HG03095 (cell line): ENCODE data around the gene ANGEL1.
A peak's percentile ranks its signal among the peaks of the same experiment; 100 is the strongest.

Source experiments
- ATAC-seq: cut with Tn5 transposase; IDR thresholded peaks from one replicate; pipeline ENCODE4 v1.9.1; 2021; ENCODE audit warnings: moderate library complexity; ENCODE audit not compliant: unreplicated experiment

The ANGEL1 gene

GRCh38 chr14:76767681-76768656 lies 44.7 kb downstream of the ANGEL1 start:
- peak; percentile 81 for ATAC-seq

GRCh38 chr14:76765461-76765931 lies 47.2 kb downstream of the ANGEL1 start:
- no peak for ATAC-seq

DNA sequence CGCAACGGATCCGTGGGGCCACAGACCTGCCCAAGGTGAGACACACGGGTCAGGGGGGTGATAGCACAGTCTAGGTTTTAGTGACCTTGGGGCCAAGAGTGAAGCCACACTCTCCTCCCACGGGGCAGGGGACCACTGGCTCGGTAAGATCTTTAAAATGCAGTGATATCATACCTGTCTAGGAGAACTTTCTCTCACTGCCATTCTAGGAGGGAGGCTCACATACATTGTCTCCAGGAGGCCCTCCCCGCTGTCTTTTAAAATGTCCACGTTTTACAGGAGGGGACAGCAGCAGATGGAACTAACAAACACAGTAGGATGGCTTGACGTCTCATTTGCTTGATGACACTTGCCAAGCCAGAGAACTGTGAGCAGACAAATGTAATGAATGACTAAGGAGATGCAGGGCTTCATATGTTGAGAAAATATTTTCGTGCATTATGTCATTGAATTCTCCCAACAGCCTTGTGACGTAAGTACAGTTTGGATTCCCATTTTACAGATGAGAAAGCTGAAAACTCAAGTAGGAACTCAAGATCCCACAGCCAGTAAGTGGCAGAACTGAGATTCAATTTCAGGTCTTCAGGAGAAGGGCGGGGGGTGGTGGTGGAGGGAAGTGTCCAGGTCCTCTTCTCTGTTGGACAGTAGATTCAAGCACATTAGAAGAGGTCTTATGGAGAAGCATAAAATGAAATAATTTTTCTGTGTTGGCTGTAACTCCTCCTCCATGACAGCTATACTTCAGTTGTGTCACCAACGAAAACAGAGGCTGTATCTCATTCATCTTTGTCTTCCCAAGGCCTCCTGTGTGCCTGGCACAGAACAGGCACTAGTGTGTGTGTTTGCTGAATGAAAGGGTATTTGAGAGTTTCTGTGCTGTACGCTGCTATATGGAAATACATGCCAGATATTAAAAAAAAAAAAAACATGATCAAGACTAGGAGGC lies 49.3 kb downstream of the ANGEL1 start:
- no peak for ATAC-seq

DNA sequence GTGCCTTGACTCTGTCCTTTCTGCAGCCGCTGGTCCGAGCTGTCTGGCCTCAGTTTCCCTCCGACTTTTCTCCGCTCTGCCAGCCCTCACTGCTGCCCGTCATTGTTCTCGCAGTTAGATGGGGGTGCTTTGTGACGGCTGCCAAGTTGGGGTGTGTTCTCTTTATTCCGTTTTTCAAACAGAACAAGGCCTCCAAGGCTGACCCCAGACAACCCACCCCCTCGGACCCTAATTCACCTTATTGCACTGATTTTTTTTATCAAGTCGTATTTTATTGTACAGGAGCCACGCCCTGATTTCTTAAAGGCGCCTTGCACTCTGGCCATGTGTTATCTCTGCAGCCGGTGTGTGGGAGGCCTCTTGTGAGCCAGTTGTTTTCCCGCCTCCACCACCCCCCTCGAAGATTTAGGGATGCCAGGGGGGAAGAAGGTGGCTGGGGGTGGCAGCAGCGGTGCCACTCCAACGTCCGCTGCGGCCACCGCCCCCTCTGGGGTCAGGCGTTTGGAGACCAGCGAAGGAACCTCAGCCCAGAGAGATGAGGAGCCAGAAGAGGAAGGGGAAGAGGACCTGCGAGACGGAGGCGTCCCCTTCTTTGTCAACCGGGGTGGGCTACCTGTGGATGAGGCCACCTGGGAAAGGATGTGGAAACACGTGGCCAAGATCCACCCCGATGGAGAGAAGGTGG lies 50.1 kb downstream of the ANGEL1 start:
- no peak for ATAC-seq

DNA sequence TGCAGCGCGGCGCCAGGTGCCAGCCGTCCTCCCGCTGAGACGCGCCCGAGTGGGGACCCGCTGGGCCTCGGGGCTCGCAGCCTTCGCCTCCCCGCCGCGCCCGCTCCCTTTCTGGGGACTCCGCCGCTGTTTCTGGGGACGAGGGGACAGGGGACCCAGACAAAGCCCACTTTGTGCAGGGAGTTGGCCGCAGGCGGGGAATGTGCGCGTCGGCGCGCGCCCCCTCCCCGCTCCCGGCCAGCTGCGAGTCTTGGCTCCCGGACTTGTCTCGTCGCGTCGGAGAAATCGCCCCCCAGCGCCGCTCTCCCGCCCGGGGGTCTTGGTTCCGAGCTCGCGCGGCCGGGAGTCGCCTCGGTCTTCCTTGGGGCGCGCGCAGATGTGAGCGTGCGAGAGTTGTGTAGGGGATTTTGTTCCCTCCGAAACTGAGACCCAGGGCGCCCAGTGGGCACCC lies 50.7 kb downstream of the ANGEL1 start:
- ATAC-seq = no peak

- ATAC-seq = peak; percentile 72
Observed at GRCh38 chr14:76761136-76761959, 51.3 kb downstream of the ANGEL1 start, which contains the start of gene VASH1. Gene VASH1 (plus strand): TSS chr14:76761468. CDS start chr14:76762822, 1,354 bp downstream.

GRCh38 chr14:76760331-76761135 lies 52.1 kb downstream of the ANGEL1 start:
- no peak for ATAC-seq

DNA sequence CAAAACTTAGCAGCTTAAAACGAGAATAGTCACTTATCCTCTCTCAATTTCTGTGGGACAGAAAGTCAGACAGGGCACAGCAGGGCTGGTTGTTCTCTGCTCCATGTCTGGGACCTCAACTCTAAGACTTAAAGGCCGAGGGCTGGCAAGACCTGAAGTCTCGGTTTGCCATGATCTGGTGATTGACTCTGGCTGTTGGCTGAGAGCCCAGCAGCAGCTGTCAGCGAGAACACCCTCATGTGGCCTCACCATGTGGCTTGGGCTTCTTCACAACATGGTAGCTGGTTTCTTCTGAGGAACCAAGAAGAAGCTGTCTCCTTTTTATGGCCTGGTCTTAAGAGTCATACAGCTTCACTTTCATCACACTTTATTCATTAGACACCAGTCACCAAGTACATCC lies 53.1 kb downstream of the ANGEL1 start:
- no peak for ATAC-seq

GRCh38 chr14:76756371-76756750 lies 56.3 kb downstream of the ANGEL1 start:
- ATAC-seq = no peak

DNA sequence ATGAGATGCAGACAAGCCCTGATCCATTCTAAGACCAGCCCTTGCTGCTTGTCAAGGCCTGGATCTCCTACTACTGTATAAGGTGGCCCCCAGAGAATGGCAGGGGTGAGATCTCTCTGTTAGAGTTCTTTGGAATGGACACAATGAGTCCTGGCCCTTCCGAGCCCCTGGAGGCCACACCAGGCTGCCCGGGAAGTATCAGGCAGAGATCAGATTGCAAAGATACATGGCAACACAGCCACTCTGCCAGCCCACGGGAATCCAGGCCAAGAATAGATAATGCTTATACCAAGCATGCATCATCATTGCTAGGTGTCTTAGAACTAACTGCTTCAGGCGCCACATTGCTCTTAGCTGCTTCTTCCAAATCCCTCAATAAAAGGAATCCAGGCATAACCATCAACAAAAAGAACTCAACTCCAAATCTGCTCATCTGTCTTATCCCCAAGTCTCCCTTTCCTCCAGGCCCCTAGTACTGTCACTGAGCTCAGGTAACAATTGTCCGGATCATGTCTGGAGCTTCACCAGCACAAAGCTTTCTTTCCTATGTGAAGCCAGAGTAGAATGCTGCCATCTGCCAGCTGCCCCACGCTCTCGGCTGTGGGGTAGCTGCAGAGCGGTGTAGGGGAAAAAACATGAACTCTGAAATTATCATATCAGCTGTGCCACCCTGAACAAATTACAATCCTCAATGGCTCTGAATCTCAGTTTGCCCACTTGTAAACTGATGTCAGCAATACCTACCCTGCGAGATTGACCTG lies 56.9 kb downstream of the ANGEL1 start:
- ATAC-seq = no peak

DNA sequence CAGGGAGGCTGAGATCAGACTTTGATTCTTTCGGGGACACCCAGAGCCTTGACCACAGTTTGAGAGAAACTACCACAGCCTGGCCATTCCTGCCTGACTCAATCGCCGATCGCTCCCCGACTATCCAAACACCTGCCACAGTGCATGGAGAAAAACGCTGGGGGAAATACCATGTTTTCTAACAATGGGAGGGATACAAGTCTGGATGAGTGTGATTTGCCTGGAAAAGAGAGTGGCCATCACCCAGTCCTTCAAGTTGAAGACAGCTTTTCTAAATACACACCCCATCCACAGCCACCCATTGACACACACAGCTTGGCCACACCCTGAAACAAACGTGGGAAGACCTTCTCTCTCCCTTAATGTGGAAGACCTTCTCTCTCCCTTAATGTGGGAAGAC lies 58.1 kb downstream of the ANGEL1 start:
- ATAC-seq = no peak

DNA sequence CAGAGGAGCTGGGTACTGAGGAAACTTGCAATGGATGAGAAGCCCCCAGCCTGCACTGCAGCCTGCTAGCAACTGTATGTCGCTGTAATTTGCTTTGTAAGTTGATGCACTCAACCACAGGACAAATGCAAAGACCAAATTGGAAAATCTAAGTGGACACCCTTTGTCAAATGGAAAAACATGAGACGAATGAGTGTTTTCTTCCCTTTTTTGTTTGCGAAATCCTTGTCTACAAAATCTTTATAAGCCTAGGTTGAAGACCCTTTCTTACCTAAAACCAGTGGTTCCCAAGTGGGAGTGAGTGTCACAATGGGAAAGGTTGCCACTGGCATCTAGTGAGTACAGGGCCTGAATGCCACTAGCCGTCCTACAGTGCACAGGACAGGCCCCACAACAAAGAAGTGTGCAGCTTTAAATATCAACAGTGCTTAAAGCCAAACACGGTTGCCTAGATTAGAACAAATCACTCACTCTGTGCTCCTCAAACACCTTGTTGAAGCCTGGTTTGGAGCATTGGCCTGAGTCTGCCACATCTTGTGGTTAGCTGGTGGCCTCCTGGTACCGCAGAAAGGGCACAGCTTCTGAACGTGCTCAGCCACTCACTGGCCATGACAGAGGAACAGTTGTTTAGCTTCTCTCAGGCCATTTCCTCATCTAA lies 59.0 kb downstream of the ANGEL1 start:
- ATAC-seq = no peak

DNA sequence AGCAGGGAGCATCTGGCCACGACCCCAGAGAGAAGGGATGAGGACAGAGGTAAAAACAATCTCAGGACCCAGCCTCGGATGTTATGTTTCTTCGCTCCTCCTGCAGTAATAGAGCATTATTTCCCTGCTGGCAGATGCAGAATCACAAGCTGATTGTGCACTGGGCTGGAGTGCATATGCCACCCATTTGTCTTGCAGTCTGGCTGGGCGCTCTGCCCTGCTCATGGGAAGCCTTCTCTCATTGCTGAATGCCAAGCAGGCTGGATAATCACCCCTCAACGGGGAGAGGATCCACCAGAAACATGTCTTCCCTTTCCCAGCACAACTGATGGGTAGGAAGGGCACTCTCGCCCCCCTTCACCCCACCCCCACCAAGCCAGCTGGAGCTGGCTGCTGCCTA lies 59.9 kb downstream of the ANGEL1 start:
- no peak for ATAC-seq

DNA sequence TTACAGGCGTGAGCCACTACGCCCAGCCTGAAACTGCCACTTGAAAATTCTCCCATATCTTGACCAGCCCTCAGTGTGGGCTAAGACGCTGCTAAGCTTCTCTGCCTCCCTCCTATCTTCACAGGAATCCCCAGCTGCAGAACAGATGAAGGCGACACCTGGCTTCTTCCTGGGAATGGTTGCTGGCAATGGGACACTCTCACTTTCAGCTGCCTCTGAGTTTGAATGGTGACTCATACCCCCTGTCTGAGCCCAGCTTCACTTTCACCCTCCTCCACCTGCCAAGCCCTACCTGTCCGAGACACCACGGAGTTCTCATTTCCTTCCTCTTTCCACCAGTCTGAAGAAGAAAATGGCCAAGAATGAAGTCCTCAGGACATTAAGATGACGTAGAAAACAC lies 69.7 kb downstream of the ANGEL1 start:
- ATAC-seq = no peak

DNA sequence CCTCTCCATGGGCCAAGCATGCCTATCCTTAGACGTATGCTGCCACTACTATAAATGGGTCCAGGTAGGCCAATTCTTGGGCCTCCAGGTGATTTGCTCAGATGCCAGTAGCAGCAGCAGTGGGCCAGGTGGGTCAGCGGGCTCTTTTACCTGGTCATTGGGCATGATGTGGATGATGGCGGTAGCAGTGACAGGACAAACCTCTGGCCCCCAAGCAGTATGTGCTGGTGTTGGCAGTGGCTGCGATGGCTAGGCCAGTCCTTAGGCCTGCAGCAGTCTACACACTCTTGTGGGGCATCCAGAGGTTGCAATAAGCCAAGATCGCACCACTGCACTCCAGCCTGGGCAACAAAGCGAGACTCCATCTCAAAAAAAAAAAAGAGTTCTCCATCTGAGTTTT lies 70.5 kb downstream of the ANGEL1 start:
- no peak for ATAC-seq

DNA sequence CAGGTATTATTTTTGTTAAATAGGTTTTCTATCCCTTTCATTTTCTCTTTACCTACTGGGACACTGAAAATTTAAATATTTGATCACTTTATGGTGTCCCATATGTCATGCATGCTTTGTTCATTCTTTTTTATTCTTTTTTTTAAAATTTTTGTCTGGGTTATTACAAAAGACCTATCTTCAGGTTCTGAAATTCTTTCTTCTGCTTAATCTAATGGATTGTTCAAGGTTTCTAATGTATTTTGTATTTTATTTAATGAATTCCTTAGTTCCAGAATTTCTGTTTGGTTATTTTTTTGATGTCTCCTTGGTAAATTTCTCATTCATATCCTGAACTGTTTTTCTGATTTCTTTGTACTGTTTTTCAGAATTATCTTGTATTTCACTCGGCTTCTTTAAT lies 71.6 kb downstream of the ANGEL1 start:
- ATAC-seq = no peak
